NCI-H2029 treated with DMSO at 0.1 percent for 48 hours (cell line): ENCODE results near the gene COL11A2.

Experiments used
- DNase-seq: peaks from one replicate; lab custom pipeline; 2025; lab: John Stamatoyannopoulos, UW

Gene COL11A2

DNA sequence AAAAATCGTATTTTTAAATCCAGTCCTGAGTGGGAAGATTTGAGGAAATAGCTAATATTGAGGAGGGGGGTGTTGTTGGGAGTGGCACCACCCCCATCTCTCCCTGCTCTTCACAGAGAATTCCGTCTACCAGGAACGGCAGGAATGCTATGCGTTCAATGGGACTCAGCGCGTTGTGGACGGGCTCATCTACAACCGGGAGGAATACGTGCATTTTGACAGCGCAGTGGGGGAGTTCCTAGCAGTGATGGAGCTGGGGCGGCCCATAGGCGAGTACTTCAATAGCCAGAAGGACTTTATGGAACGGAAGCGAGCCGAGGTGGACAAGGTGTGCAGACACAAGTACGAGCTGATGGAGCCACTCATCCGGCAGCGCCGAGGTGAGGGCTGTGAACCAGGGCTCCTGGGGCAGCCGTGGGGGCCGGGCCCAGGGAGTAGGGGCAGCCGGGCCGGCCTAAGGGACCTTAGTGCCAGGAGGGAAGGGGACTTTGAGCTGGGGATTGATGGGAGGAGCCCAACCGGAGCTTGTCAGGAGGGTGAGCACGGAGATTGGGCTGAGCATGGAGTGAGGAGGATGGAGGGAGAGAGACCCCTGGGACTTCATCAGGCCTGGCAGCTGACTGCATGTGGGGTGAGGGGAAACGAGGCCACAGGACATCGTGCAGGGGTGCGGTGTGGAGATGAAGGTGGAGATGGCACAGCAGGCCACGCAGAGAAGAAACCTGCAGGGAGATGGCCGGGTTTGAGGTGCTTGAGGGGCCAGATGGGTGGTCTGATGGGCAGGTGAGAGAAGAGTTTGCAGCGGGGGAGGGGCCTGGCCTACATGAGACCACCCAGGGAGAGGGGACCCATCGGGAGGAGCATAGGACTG, 75.2 kb downstream of the COL11A2 start:
- no peak for DNase-seq

DNA sequence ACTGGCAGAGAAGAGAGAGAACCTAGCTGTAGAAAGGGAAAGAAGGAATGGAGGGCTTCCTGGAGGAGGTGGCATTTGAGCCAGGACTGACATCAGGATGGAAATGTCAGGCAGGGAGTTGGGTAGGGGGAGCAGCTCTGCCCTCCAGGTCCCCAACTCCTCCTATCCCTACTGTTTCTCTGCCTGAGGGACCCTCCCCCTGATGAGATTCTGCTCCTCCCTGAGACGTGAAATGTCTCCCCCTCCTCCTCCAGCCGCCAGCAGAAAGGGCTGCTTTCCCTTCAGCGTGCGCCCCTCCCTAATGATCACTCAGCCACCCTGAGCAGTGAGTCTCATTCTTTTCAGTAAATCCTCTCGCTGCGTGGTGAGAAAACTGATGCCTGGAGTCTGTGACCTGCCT, 75.8 kb downstream of the COL11A2 start:
- no peak for DNase-seq

DNA sequence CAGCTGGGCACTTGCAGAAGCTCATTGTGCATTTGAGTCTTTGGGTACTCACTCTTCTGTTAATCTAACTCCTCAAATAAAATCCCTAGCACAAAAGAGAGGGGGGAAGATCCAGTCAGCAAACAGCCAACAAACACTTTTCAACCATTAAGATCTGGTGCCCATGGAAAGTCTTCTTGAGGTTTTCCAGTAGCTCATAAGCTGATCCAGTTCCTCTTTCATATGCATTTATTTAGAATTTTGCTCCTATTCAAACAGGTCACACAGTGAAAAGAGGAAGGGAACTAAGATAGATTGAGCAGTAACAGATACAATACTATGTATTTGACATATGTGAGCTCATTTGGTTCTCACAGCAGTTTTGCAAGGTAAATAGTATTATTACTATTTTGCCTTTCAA, 77.9 kb downstream of the COL11A2 start:
- no peak for DNase-seq

DNA sequence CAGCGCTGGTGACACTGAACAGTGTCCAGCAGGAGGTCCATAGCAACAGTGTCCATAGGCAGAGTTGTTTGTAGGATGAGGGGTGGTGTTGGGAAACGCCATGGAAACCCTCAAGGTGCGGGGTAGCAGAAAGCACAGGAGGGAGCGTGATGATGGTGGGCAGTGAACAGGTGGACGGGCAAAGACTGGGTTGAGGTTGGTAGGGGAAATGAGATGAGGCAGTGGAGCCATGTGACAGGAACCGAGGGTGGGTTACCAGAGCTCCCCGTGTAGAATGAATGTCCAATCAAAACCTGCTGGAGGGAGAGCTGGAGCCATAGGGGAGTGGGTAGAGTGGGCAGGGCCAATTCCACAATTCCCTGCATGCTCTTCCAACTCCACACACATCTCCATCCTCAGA, 78.5 kb downstream of the COL11A2 start:
- DNase-seq, result no peak
